MM.1S (cell line): ENCODE data around the gene SAMD14.
A peak's percentile ranks its signal among the peaks of the same experiment; 100 is the strongest.

ENCODE experiments used
- DNase-seq: peaks from one replicate; pipeline ENCODE4 v3.0.0-alpha.2; 2015
- H2AFZ ChIP-seq: fragments of 300-600 bp; sonication (generic); 2 replicates; pipeline ENCODE4 v1.6.0; 2016; ENCODE audit warnings: antibody characterized with exemption, low read length
- H3F3A ChIP-seq: fragments of 300-600 bp; sonication (generic); 2 replicates; pipeline ENCODE4 v1.6.1; 2016; ENCODE audit warnings: mild to moderate bottlenecking, antibody characterized with exemption, low read length, moderate library complexity, mixed read lengths; ENCODE audit not compliant: insufficient read depth
- H3K27ac ChIP-seq: fragments of 300-600 bp; sonication (generic); 2 replicates; pipeline ENCODE4 v1.5.1; 2016; ENCODE audit warnings: mild to moderate bottlenecking, low read length
- H3K27me3 ChIP-seq: fragments of 300-600 bp; sonication (generic); replicated peaks from 2 replicates; pipeline ENCODE4 v1.6.0; 2016; ENCODE audit warnings: low read length; ENCODE audit not compliant: insufficient read depth
- H3K36me3 ChIP-seq: fragments of 300-600 bp; sonication (generic); replicated peaks from 2 replicates; pipeline ENCODE4 v1.6.1; 2016; ENCODE audit warnings: mild to moderate bottlenecking, low read length, mixed read lengths; ENCODE audit not compliant: insufficient read depth
- H3K4me1 ChIP-seq: fragments of 300-600 bp; sonication (generic); 2 replicates; pipeline ENCODE4 v1.6.1; 2016; ENCODE audit warnings: low read length, mixed read lengths
- H3K4me2 ChIP-seq: fragments of 300-600 bp; sonication (generic); 2 replicates; pipeline ENCODE4 v1.6.0; 2016; ENCODE audit warnings: low read depth, low read length
- H3K4me3 ChIP-seq: fragments of 300-600 bp; sonication (generic); 2 replicates; pipeline ENCODE4 v1.5.1; 2016; ENCODE audit warnings: low read length, mixed read lengths
- H3K79me2 ChIP-seq: fragments of 300-600 bp; sonication (generic); 2 replicates; pipeline ENCODE4 v1.6.1; 2016; ENCODE audit warnings: mixed run types, low read length, mixed read lengths
- H3K9ac ChIP-seq: fragments of 300-600 bp; sonication (generic); 2 replicates; pipeline ENCODE4 v1.6.1; 2016; ENCODE audit warnings: low read length, mixed read lengths
- H3K9me2 ChIP-seq: fragments of 300-600 bp; sonication (generic); replicated peaks from 2 replicates; pipeline ENCODE4 v1.6.1; 2016; ENCODE audit warnings: mild to moderate bottlenecking, low read length, mixed read lengths; ENCODE audit not compliant: insufficient read depth
- H3K9me3 ChIP-seq: fragments of 300-600 bp; sonication (generic); replicated peaks from 2 replicates; pipeline ENCODE4 v1.6.1; 2016; ENCODE audit warnings: mild to moderate bottlenecking, low read length, mixed read lengths; ENCODE audit not compliant: insufficient read depth
- H4K20me1 ChIP-seq: fragments of 300-600 bp; sonication (generic); 2 replicates; pipeline ENCODE4 v1.6.1; 2016; ENCODE audit warnings: mild to moderate bottlenecking, low read length, moderate library complexity, mixed read lengths; ENCODE audit not compliant: insufficient read depth
- EZH2 ChIP-seq: fragments of 300-600 bp; sonication (generic); optimal IDR thresholded peaks from 2 replicates; pipeline ENCODE3; 2017; ENCODE audit warnings: low read depth, mild to moderate bottlenecking, antibody characterized with exemption, low read length, mixed read lengths
- EZH2phosphoT487 ChIP-seq: fragments of 300-600 bp; sonication (generic); IDR thresholded peaks from 2 replicates; pipeline ENCODE4 v1.6.1; 2018; ENCODE audit warnings: antibody characterized with exemption, low read length
- TF ChIP-seq, protein P1 (sequence below): fragments of 300-600 bp; sonication (generic); IDR thresholded peaks from 2 replicates; pipeline ENCODE4 v1.5.1; 2016; ENCODE audit warnings: antibody characterized with exemption, low read length, mixed read lengths

The SAMD14 gene

DNA sequence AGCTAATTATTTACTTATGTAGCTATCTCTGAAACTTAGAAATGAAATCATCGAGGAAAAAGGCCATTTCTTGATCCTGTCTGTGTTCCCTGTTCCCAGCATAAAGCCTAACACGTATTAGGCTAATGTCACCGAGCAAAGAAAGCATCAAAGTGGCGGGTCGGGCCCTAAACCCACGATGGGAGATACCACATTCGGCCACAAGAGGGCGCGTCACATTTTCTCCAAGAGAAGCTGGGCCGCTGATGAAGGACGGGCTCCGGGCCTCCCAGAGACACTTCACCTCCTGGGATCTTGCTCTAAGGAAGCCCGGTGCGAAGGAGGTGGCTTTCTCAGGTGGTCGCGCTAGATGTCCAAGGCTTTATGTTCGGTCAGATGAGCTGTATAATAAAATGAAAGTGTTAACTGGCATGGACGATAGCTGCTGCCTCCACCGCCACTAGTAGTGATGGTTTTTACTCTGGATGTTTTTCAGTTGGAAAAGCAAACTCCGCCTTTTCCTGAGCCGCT, 35.7 kb downstream of the SAMD14 start:
- Histone ChIP-seq H4K20me1 (no peaks in the 10 kb centered on the region), H3K4me1 (peaks cover 8% of the 10 kb centered on the region; the same call in 1 of the 2 replicates), H2AFZ (peak overlapping the region; percentile 99), H3K36me3 (no peaks in the 10 kb centered on the region), H3K4me3 (peak overlapping the region; percentile 94), H3F3A (peaks cover 9% of the 10 kb centered on the region; the same call in 1 of the 2 replicates), H3K9me3 (no peaks in the 10 kb centered on the region), H3K79me2 (peaks cover 21% of the 10 kb centered on the region), H3K4me2 (peak overlapping the region; percentile 95), H3K27ac (peak overlapping the region; percentile 23; the same call in 1 of the 2 replicates), H3K27me3 (no peaks in the 10 kb centered on the region), H3K9me2 (no peaks in the 10 kb centered on the region), H3K9ac (peak overlapping the region; percentile 53)
- peak; percentile 85 for DNase-seq
- TF ChIP-seq, protein P1, sequence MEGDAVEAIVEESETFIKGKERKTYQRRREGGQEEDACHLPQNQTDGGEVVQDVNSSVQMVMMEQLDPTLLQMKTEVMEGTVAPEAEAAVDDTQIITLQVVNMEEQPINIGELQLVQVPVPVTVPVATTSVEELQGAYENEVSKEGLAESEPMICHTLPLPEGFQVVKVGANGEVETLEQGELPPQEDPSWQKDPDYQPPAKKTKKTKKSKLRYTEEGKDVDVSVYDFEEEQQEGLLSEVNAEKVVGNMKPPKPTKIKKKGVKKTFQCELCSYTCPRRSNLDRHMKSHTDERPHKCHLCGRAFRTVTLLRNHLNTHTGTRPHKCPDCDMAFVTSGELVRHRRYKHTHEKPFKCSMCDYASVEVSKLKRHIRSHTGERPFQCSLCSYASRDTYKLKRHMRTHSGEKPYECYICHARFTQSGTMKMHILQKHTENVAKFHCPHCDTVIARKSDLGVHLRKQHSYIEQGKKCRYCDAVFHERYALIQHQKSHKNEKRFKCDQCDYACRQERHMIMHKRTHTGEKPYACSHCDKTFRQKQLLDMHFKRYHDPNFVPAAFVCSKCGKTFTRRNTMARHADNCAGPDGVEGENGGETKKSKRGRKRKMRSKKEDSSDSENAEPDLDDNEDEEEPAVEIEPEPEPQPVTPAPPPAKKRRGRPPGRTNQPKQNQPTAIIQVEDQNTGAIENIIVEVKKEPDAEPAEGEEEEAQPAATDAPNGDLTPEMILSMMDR: peak; percentile 92
- TF ChIP-seq EZH2: no peak
- no peak for TF ChIP-seq EZH2phosphoT487

DNA sequence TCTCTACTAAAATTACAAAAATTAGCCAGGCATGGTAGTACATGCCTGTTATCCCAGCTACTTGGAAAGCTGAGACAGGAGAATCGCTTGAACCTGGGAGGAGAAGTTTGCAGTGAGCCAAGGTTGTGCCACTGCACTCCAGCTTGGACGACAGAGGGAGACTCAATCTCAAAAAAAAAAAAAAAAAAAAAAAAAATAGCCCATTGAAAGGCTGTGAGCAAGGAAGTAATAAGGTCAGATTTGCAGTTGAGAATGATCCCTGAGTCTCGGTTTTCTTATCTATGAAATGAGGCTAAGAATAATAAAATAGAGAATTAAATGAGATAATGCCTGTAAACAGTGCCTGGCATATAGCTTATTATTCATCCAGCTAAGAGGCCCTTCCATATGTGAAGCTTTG, 36.2 kb downstream of the SAMD14 start:
- Histone ChIP-seq H3K4me2 (peak overlapping the region; percentile 95; the same call in 1 of the 2 replicates), H2AFZ (peak overlapping the region; percentile 99), H3K27ac (no peak overlapping the region)

DNA sequence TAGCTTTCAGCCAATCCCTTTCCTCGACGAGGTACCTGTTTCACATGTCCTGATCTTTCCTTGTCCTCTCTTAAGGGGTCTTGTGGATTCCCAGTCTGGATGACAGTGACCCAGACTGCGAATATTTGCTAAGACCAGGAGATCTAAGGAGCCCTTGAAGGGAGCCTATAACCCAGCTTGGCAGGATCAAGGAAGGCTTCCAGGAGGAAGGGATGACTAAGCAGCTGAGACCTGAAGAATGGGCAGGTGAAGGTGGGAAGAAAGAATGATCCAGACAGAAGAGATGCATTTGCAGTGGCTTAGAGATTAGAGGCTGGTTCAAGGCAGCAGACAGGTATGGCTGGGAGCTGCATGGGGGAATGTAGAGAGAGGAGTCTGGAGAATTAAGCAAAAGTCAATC, 36.7 kb downstream of the SAMD14 start:
- peaks cover 8% of the 10 kb centered on the region; the same call in 1 of the 2 replicates for H3K4me1 ChIP-seq
- no peaks in the 10 kb centered on the region for H3K9me2 ChIP-seq
- no peak overlapping the region for H3K4me3 ChIP-seq
- no peak overlapping the region for H3K27ac ChIP-seq
- H3K9me3 ChIP-seq: no peaks in the 10 kb centered on the region
- TF ChIP-seq EZH2 (no peak), EZH2phosphoT487 (no peak)
- TF ChIP-seq, protein P1: no peak
- H3K36me3 ChIP-seq: no peaks in the 10 kb centered on the region
- no peak for DNase-seq
- peaks cover 9% of the 10 kb centered on the region; the same call in 1 of the 2 replicates for H3F3A ChIP-seq
- peaks cover 21% of the 10 kb centered on the region for H3K79me2 ChIP-seq
- no peak overlapping the region for H3K4me2 ChIP-seq
- no peak overlapping the region for H3K9ac ChIP-seq
- H4K20me1 ChIP-seq: no peaks in the 10 kb centered on the region
- H3K27me3 ChIP-seq: no peaks in the 10 kb centered on the region
- H2AFZ ChIP-seq: no peak overlapping the region

More for the DNA sequence above, 36.2 kb downstream of the SAMD14 start:
- Histone ChIP-seq H3K9me3 (no peaks in the 10 kb centered on the region), H3K4me3 (no peak overlapping the region), H3K9ac (no peak overlapping the region), H3F3A (peaks cover 9% of the 10 kb centered on the region; the same call in 1 of the 2 replicates), H3K4me1 (peaks cover 8% of the 10 kb centered on the region; the same call in 1 of the 2 replicates), H3K36me3 (no peaks in the 10 kb centered on the region), H3K79me2 (peaks cover 21% of the 10 kb centered on the region), H4K20me1 (no peaks in the 10 kb centered on the region), H3K9me2 (no peaks in the 10 kb centered on the region), H3K27me3 (no peaks in the 10 kb centered on the region)
- TF ChIP-seq EZH2phosphoT487: no peak
- no peak for TF ChIP-seq EZH2
- TF ChIP-seq, protein P1: no peak
- DNase-seq: no peak
